Colonic mucosa (tissue), 4 donors: ENCODE measurements around the gene SPEF2. TPM values are rescaled to one million over a fixed set of nuclear protein-coding genes. Genes with fewer than 3 reads are reported as not detected.
"Not testable (repeated sequence)": the region's sequence is repeated elsewhere in the genome, so short reads cannot be mapped to it uniquely, and the experiment has no call there.

Experiments
- DNase-seq: peaks from one replicate; pipeline ENCODE4 v3.0.0-alpha.2; 2020
- H3K27ac ChIP-seq: fragments of 200-600 bp; one replicate; pipeline ENCODE4 v1.8.0; 2021
- H3K27me3 ChIP-seq: fragments of 200-600 bp; one replicate; pipeline ENCODE4 v1.8.0; 2021
- H3K36me3 ChIP-seq: fragments of 200-600 bp; one replicate; pipeline ENCODE4 v1.8.0; 2021
- H3K4me1 ChIP-seq: fragments of 200-600 bp; one replicate; pipeline ENCODE4 v1.8.0; 2021; ENCODE audit warnings: mild to moderate bottlenecking
- H3K4me3 ChIP-seq: fragments of 200-600 bp; one replicate; pipeline ENCODE4 v1.8.0; 2021
- H3K9ac ChIP-seq, 2 donors: one replicate each; pipeline ENCODE4 v1.7.0; 2013; ENCODE audit warnings: control low read depth in 2 of 2, low read depth in 2 of 2, low read length in 2 of 2
- H3K9me3 ChIP-seq: fragments of 200-600 bp; one replicate; pipeline ENCODE4 v1.8.0; 2021
- intact Hi-C: fragments of 100-400 bp; cut with DNase I; formaldehyde crosslinking; loops from one replicate; pipeline ENCODE4 v1.14.1; 2022
- total RNA-seq, 2 donors: library from RNA; stranded (reverse); fragmentation: NEBNext Ultra II Directional in 1 of 2; extraction: Animal tissue kit (Norgen Biotek cat#: 25700) in 1 of 2; gene quantifications; one replicate each; pipeline ENCODE4 v1.2.1, GENCODE V29; 2021
- TF ChIP-seq, protein P1 (sequence below): fragments of 200-600 bp; IDR thresholded peaks from one replicate; pipeline ENCODE4 v1.8.0; 2022; ENCODE audit warnings: antibody characterized with exemption, mild to moderate bottlenecking
- donor health status: healthy.
- donor health status: DM: no; HTN: no; CAD: no.
- donor health status: DM: no; HTN: no; CAD: no.

Gene SPEF2
- total RNA-seq, 2 donors from 2014 or later, result 3.3 to 6.0 TPM

DNA sequence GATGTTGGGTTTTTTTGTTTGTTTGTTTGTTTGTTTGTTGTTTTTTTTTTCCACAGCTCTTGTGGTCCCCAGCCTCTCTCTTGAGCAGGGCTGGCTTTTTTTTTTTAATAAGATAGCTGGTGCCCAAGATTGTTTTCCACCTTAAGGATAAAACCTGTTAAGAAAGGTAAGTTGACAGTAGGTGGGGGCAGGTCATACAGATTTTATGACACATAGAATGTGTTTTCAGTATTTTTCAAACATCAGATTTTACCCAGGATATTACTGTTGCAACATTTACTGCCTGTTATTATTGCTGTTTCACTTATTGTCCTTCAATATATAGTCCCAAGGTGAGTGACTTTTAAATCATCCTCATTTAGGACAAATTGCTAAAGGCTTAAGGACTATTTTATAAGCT is 235.1 kb downstream of the SPEF2 start:
- Histone ChIP-seq H3K27me3 (no peaks in the 10 kb centered on the region), H3K4me1 (no peaks in the 10 kb centered on the region), H3K9ac (no peak overlapping the region), H3K4me3 (no peak overlapping the region), H3K27ac (no peak overlapping the region), H3K36me3 (no peaks in the 10 kb centered on the region), H3K9me3 (no peaks in the 10 kb centered on the region)
- TF ChIP-seq, protein P1, sequence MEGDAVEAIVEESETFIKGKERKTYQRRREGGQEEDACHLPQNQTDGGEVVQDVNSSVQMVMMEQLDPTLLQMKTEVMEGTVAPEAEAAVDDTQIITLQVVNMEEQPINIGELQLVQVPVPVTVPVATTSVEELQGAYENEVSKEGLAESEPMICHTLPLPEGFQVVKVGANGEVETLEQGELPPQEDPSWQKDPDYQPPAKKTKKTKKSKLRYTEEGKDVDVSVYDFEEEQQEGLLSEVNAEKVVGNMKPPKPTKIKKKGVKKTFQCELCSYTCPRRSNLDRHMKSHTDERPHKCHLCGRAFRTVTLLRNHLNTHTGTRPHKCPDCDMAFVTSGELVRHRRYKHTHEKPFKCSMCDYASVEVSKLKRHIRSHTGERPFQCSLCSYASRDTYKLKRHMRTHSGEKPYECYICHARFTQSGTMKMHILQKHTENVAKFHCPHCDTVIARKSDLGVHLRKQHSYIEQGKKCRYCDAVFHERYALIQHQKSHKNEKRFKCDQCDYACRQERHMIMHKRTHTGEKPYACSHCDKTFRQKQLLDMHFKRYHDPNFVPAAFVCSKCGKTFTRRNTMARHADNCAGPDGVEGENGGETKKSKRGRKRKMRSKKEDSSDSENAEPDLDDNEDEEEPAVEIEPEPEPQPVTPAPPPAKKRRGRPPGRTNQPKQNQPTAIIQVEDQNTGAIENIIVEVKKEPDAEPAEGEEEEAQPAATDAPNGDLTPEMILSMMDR, result no peak
- DNase-seq, result no peak
- intact Hi-C loops, result no loop called here

DNA sequence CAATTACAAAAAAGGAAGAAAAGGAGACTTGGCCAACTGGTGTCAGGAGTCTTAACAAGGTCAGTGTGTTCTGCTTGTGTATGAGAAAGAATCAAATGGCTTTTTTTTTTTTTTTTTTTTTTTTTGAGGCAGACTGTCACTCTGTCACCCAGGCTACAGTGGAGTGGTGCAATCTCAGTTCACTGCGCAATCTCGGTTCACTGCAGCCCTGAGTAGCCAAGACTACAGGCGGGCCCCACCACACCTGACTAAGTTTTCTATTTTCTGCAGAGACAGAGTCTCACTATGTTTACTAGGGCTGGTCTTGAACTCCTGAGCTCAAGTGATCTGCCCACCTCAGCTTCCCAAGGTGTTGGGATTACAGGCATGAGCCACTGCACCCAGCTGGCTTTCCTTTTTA is 236.0 kb downstream of the SPEF2 start:
- H3K4me3 ChIP-seq, result no peak overlapping the region

DNA sequence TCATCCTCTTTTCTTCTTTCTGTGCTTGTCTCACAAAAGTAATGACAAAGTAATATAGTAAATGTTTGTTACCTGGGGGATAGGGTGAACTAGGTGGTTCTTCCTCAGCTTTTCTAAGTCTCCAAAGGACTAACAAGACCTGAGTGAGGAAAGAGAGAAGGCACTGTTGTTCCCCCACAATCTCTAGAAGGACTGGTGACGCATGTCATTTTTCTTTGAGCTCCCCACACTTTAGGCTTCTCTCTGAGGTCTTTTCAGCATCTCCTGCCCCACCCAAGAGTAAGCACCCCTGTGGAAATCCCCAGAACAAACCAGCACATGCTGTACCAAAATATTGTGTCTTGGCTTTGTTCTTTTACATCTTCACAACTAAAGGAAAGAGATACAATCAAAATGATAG is 236.6 kb downstream of the SPEF2 start:
- H3K36me3 ChIP-seq, result no peaks in the 10 kb centered on the region
- peak overlapping the region; percentile 37 for H3K27ac ChIP-seq
- TF ChIP-seq, protein P1, result no peak
- intact Hi-C loops, result no loop called here
- no peaks in the 10 kb centered on the region for H3K9me3 ChIP-seq
- no peak overlapping the region for H3K9ac ChIP-seq
- no peaks in the 10 kb centered on the region for H3K4me1 ChIP-seq
- no peaks in the 10 kb centered on the region for H3K27me3 ChIP-seq
- no peak for DNase-seq
- H3K4me3 ChIP-seq, result no peak overlapping the region

More for the DNA sequence above, 236.0 kb downstream of the SPEF2 start:
- no peaks in the 10 kb centered on the region for H3K27me3 ChIP-seq
- TF ChIP-seq, protein P1, result no peak
- H3K36me3 ChIP-seq, result no peaks in the 10 kb centered on the region
- H3K9ac ChIP-seq, result no peak overlapping the region
- H3K27ac ChIP-seq, result peak overlapping the region; percentile 37
- no peaks in the 10 kb centered on the region for H3K9me3 ChIP-seq
- DNase-seq, result no peak
- intact Hi-C loops, result no loop called here
- no peaks in the 10 kb centered on the region for H3K4me1 ChIP-seq

DNA sequence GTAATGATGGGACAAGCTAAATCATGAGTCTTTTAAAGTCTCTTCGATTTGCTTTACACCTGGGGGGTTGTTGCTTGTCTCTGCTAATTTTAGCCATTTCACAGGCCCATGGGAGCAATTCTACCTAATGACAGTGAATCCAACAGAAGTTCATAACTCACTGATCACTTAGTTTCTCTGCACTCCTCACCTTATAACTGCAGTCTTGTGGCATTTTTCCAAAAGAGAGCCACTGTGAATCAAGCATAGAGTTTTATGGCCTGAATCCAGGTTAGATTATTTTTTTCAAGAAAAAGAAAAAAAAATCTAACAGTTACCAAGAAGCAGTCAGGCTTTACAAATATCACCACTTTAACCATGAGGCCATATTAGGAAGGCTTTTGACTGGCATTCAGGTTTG is 237.5 kb downstream of the SPEF2 start:
- H3K36me3 ChIP-seq, result no peaks in the 10 kb centered on the region
- intact Hi-C loops, result no loop called here
- no peak for DNase-seq
- no peaks in the 10 kb centered on the region for H3K9me3 ChIP-seq
- H3K27ac ChIP-seq, result no peak overlapping the region
- no peaks in the 10 kb centered on the region for H3K27me3 ChIP-seq
- no peaks in the 10 kb centered on the region for H3K4me1 ChIP-seq
- no peak overlapping the region for H3K4me3 ChIP-seq
- H3K9ac ChIP-seq, result no peak overlapping the region
- TF ChIP-seq, protein P1, result no peak

DNA sequence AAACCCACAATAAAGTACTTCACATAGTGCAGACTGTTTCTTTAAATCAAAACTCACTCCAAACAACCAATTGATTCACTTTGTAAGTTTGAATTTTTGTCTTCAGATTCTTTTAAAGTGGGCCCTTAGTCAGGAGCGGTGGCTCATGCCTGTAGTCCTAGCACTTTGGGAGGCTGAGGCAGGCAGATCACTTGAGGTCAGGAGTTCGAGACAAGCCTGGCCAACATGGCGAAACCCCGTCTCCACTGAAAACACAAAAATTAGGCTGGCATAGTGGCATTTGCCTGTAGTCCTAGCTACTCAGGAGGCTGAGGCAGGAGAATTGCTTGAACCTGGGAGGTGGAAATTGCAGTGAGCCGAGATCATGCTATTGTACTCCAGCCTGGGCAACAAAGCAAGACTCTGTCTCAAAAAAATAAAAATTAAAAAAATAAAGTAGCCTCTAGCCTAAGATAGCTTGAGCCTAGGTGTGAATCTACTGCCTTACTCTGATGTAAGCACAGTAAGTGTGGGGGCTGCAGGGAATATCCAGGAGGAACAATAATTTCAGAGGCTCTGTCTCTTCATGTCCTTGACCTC is 238.6 kb downstream of the SPEF2 start:
- H3K4me3 ChIP-seq, H3K27me3 ChIP-seq, H3K9ac ChIP-seq, H3K9me3 ChIP-seq, H3K36me3 ChIP-seq, intact Hi-C loops, H3K4me1 ChIP-seq, DNase-seq: not testable (repeated sequence)
- peak overlapping the region; percentile 30 for H3K27ac ChIP-seq

DNA sequence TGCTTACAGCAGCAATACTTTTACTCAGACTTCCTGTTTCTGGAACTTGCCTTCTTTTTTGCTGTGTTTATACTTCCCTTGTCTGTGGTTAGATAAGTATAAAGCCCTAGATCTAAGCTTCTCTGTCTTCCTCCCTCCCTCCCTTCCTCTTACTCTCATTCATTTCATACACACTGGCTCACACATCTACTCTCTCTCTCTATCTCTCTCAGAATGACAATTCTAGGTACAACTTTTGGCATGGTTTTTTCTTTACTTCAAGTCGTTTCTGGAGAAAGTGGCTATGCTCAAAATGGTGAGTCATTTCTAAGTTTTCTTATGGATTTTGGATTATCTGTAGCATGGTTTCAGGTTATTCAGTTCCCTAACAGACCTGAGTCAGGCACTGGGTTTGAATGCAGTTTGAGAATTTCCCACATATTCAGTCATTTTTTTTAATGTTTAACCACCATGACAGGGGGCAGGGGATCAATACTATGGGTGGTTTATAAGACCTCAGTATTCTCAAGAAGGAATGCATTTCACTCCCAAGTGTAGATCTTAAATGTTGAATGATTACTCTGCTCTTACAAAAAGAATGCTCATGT is 239.2 kb downstream of the SPEF2 start, which contains the start of gene IL7R:
Gene IL7R (plus strand): TSS at position 127 of the 587 bp plus-strand sequence. CDS start 87 bp downstream, at position 214.
- Histone ChIP-seq H3K9ac (no peak within 1 kb of the TSS), H3K4me1 (no peaks in the 10 kb centered on the region), H3K27me3 (no peaks in the 10 kb centered on the region), H3K27ac (peak within 1 kb of the TSS; percentile 34), H3K4me3 (no peak within 1 kb of the TSS), H3K36me3 (no peaks in the 10 kb centered on the region), H3K9me3 (no peaks in the 10 kb centered on the region)
- no peak for DNase-seq
- TF ChIP-seq, protein P1, result no peak
- intact Hi-C loops, result no loop called here
